HCT116 (cell line): Measurements from ENCODE around the gene CRYBB1. TPM values are rescaled to one million over a fixed set of nuclear protein-coding genes. Genes with fewer than 3 reads are reported as not detected.

Experiments used
- ATAC-seq: fragments of 200-7000 bp; cut with Tn5 transposase; 2 replicates; pipeline ENCODE4 v1.9.1; 2020; ENCODE audit warnings: mild to moderate bottlenecking, moderate library complexity
- BruUV-seq: library from RNA; stranded (reverse); fragments of 400-500 nt; replicated peaks from 2 replicates; lab custom pipeline; 2021; lab: Mats Ljungman, UMichigan
- CTCF ChIA-PET: fragments of 300-600 bp; sonication (Branson Sonifier 250); formaldehyde crosslinking; loops from one replicate; lab custom pipeline; 2021; ENCODE audit warnings: antibody characterized with exemption; lab: Charles Lee
- POLR2A ChIA-PET: fragments of 300-600, 350-600 bp; sonication (Branson Sonifier 250); formaldehyde crosslinking; loops from one replicate; lab custom pipeline; 2021; ENCODE audit warnings: antibody characterized with exemption; lab: Charles Lee
- RAD21 ChIA-PET, 2 experiments: fragments of 300-600 bp; sonication (Branson Sonifier 250); formaldehyde crosslinking; loops; one replicate each; lab custom pipeline; 2023; ENCODE audit warnings: low total read pairs in 2 of 2; ENCODE audit not compliant: uncharacterized antibody in 2 of 2, unreplicated experiment in 2 of 2, low non-redundant PET in 1 of 2; lab: Charles Lee
- DNase-seq: peaks from one replicate; pipeline ENCODE4 v3.0.0-alpha.2; 2010; ENCODE audit warnings: low read depth, low spot score
- H2AFZ ChIP-seq: fragments of 200-600 bp; shearing (Covaris generic), sonication (generic); 2 replicates; pipeline ENCODE4 v1.6.1; 2017; ENCODE audit warnings: low read depth, mixed run types, mixed read lengths, antibody characterized with exemption, low read length; ENCODE audit not compliant: poor library complexity, severe bottlenecking
- H3K27ac ChIP-seq: 2 replicates; pipeline ENCODE4 v1.5.1; 2012; ENCODE audit warnings: low read depth, low read length
- H3K27me3 ChIP-seq: fragments of 200-600 bp; sonication (generic); 2 replicates; pipeline ENCODE4 v1.6.1; 2016; ENCODE audit warnings: mixed run types, low read length, mixed read lengths; ENCODE audit not compliant: insufficient read depth
- H3K36me3 ChIP-seq, 2 experiments: fragments of 200-500 bp in 1 of 2; fragments of 200-600 bp in 1 of 2; sonication (Bioruptor generic) in 1 of 2; sonication (generic) in 1 of 2; 2 replicates each; pipeline versions ENCODE4 v1.5.1 to v1.6.1; 2014 to 2016; ENCODE audit warnings: low read length in 2 of 2, inconsistent platforms in 1 of 2, mixed read lengths in 1 of 2, mixed run types in 1 of 2; ENCODE audit not compliant: insufficient read depth in 2 of 2, control insufficient read depth in 1 of 2
- H3K4me1 ChIP-seq, 2 experiments: fragments of 200-600 bp in 1 of 2; sonication (generic) in 1 of 2; 2 replicates each; pipeline versions ENCODE4 v1.5.1 to v1.6.1; 2012 to 2017; ENCODE audit warnings: low read length in 2 of 2, inconsistent platforms in 1 of 2, mild to moderate bottlenecking in 1 of 2, mixed read lengths in 1 of 2, mixed run types in 1 of 2, moderate library complexity in 1 of 2; ENCODE audit not compliant: insufficient read depth in 2 of 2, control insufficient read depth in 1 of 2
- H3K4me2 ChIP-seq: fragments of 200-600 bp; sonication (generic); 2 replicates; pipeline ENCODE4 v1.6.1; 2017; ENCODE audit warnings: mixed run types, low read length, mixed read lengths
- H3K4me3 ChIP-seq, 2 experiments: fragments of 200-600 bp in 1 of 2; sonication (generic) in 1 of 2; replicated peaks in 1 of 2; 2 replicates each; pipeline ENCODE4 v1.5.1; 2011 to 2016; ENCODE audit warnings: low read length in 2 of 2, control low read depth in 1 of 2, low read depth in 1 of 2, mild to moderate bottlenecking in 1 of 2, mixed read lengths in 1 of 2, mixed run types in 1 of 2
- H3K79me2 ChIP-seq: fragments of 200-600 bp; sonication (generic); 2 replicates; pipeline ENCODE4 v1.6.1; 2017; ENCODE audit warnings: mild to moderate bottlenecking, mixed run types, low read length, moderate library complexity, mixed read lengths; ENCODE audit not compliant: insufficient read depth
- H3K9ac ChIP-seq: fragments of 200-600 bp; sonication (generic); 2 replicates; pipeline ENCODE4 v1.6.1; 2016; ENCODE audit warnings: low read length, mixed read lengths
- H3K9me2 ChIP-seq: fragments of 200-600 bp; sonication (generic), shearing (Covaris generic); 2 replicates; pipeline ENCODE4 v1.6.1; 2017; ENCODE audit warnings: mixed run types, mild to moderate bottlenecking, moderate library complexity; ENCODE audit not compliant: insufficient read depth
- H3K9me3 ChIP-seq, 2 experiments: fragments of 200-500 bp in 1 of 2; fragments of 200-600 bp in 1 of 2; sonication (Bioruptor generic) in 1 of 2; sonication (generic) in 1 of 2; 2 replicates each; pipeline ENCODE4 v1.6.1; 2014 to 2017; ENCODE audit warnings: low read length in 2 of 2, mixed read lengths in 2 of 2, inconsistent platforms in 1 of 2, low read depth in 1 of 2, mild to moderate bottlenecking in 1 of 2, mixed run types in 1 of 2, moderate library complexity in 1 of 2; ENCODE audit not compliant: control insufficient read depth in 1 of 2, insufficient read depth in 1 of 2
- H4K20me1 ChIP-seq: fragments of 200-600 bp; sonication (generic), shearing (Covaris generic); 2 replicates; pipeline ENCODE4 v1.6.1; 2017; ENCODE audit warnings: mixed run types, mild to moderate bottlenecking, moderate library complexity; ENCODE audit not compliant: insufficient read depth
- ATF3 ChIP-seq: IDR thresholded peaks from 2 replicates; pipeline ENCODE4 v1.6.1; 2012
- CBX3 ChIP-seq: IDR thresholded peaks from 2 replicates; pipeline ENCODE4 v1.6.1; 2012; ENCODE audit warnings: low read depth
- EGR1 ChIP-seq: IDR thresholded peaks from 2 replicates; pipeline ENCODE4 v1.6.1; 2012; ENCODE audit warnings: low read depth
- ELF1 ChIP-seq: IDR thresholded peaks from 2 replicates; pipeline ENCODE4 v1.6.1; 2012; ENCODE audit warnings: low read depth, borderline replicate concordance
- EZH2 ChIP-seq: fragments of 200-600 bp; sonication (generic); IDR thresholded peaks from 2 replicates; pipeline ENCODE4 v1.6.1; 2017; ENCODE audit warnings: antibody characterized with exemption, mixed run types
- FOSL1 ChIP-seq: IDR thresholded peaks from 2 replicates; pipeline ENCODE4 v1.6.1; 2012; ENCODE audit warnings: low read depth
- JUND ChIP-seq: IDR thresholded peaks from 2 replicates; pipeline ENCODE4 v1.6.1; 2012
- MAX ChIP-seq: IDR thresholded peaks from 2 replicates; pipeline ENCODE4 v1.6.1; 2012
- POLR2A ChIP-seq: IDR thresholded peaks from 2 replicates; pipeline ENCODE4 v1.7.0; 2011; ENCODE audit warnings: borderline replicate concordance; ENCODE audit not compliant: insufficient read depth, insufficient read length; ENCODE audit errors: extremely low read depth
- POLR2AphosphoS5 ChIP-seq: IDR thresholded peaks from 2 replicates; pipeline ENCODE4 v1.6.1; 2011; ENCODE audit warnings: mild to moderate bottlenecking, low read depth, low read length, moderate library complexity
- RAD21 ChIP-seq: IDR thresholded peaks from 2 replicates; pipeline ENCODE4 v1.6.1; 2012; ENCODE audit warnings: low read depth, mild to moderate bottlenecking
- REST ChIP-seq: IDR thresholded peaks from 2 replicates; pipeline ENCODE4 v1.6.1; 2012; ENCODE audit warnings: low read depth
- SIN3A ChIP-seq: IDR thresholded peaks from 2 replicates; pipeline ENCODE4 v1.6.1; 2012; ENCODE audit warnings: low read depth
- SRF ChIP-seq: IDR thresholded peaks from 2 replicates; pipeline ENCODE4 v1.6.1; 2012; ENCODE audit warnings: low read depth
- TCF7L2 ChIP-seq: IDR thresholded peaks from 2 replicates; pipeline ENCODE4 v1.7.0; 2011; ENCODE audit warnings: borderline replicate concordance, inconsistent platforms; ENCODE audit not compliant: insufficient read depth, insufficient read length; ENCODE audit errors: extremely low read depth
- YY1 ChIP-seq: IDR thresholded peaks from 2 replicates; pipeline ENCODE4 v1.6.1; 2011; ENCODE audit warnings: low read length, low read depth, moderate library complexity, mild to moderate bottlenecking; ENCODE audit not compliant: insufficient replicate concordance; ENCODE audit errors: extremely low read depth
- ZFX ChIP-seq: fragments of 450-650 bp; IDR thresholded peaks from 2 replicates; pipeline ENCODE4 v1.6.1; 2017
- ZNF274 ChIP-seq: fragments of 200-500 bp; sonication (Bioruptor generic); IDR thresholded peaks from 2 replicates; pipeline ENCODE4 v1.6.1; 2014; ENCODE audit warnings: mild to moderate bottlenecking, low read depth, low read length, inconsistent platforms
- intact Hi-C: fragments of 100-400 bp; cut with micrococcal nuclease; formaldehyde crosslinking; loops from 2 replicates; pipeline ENCODE4 v1.10.0; 2022
- total RNA-seq: library from RNA; stranded (reverse); gene quantifications from one replicate; pipeline ENCODE4 v1.2.1, GENCODE V29; 2021; ENCODE audit not compliant: unreplicated experiment
- TF ChIP-seq, protein P1 (sequence below), 3 experiments: fragments of 200-600 bp in 1 of 3; sonication (generic) in 1 of 3; IDR thresholded peaks in 2 of 3; conservative IDR thresholded peaks in 1 of 3; 2 replicates each; pipeline ENCODE4 v1.5.1; 2012 to 2017; ENCODE audit warnings: low read depth in 2 of 3, low read length in 2 of 3, antibody characterized with exemption in 1 of 3, borderline replicate concordance in 1 of 3, control low read depth in 1 of 3, mild to moderate bottlenecking in 1 of 3, mixed read lengths in 1 of 3, mixed run types in 1 of 3, moderate library complexity in 1 of 3; ENCODE audit not compliant: insufficient read depth in 1 of 3

The CRYBB1 gene
- total RNA-seq, 1 experiment from 2014 or later = not detected

DNA sequence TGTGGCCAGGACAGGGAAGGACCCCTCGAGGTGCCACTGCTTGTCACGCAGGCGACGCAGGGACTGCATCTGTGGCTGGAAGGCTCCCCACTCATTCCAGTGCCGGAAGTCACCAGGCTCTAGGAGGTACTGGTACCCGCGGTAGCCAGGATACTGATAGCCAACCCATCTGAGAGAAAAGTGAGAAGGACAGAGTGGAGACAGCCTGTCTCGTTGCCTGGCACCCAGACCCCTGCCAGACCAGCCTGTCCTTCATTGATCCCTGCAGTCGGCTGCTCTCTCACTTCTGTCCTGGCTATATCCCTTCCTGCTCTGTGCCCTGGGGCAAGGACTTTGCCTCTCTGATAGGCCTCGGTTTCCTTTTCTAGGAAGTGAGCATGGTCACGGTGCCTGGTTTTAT is 18.3 kb downstream of the CRYBB1 start:
- RAD21 ChIA-PET = no interaction called here
- CTCF ChIA-PET = no interaction called here

More for the DNA sequence above, 18.3 kb downstream of the CRYBB1 start:
- H3K4me3 ChIP-seq = no peak overlapping the region
- no peaks in the 10 kb centered on the region for H3K36me3 ChIP-seq
- POLR2A ChIA-PET = no interaction called here
- peaks cover 14% of the 10 kb centered on the region for H3K27me3 ChIP-seq
- no peak for DNase-seq
- no peak overlapping the region for H3K9ac ChIP-seq
- no peaks in the 10 kb centered on the region for H3K79me2 ChIP-seq
- BruUV-seq = no TSS peak
- TF ChIP-seq TCF7L2 = no peak
- TF ChIP-seq YY1 = no peak
- no peak for TF ChIP-seq ZNF274
- no peak for TF ChIP-seq EZH2
- TF ChIP-seq CBX3 = no peak
- TF ChIP-seq FOSL1 = no peak
- TF ChIP-seq POLR2AphosphoS5 = no peak
- TF ChIP-seq ELF1 = no peak
- no peak for TF ChIP-seq REST
- TF ChIP-seq SIN3A = no peak
- TF ChIP-seq, protein P1, sequence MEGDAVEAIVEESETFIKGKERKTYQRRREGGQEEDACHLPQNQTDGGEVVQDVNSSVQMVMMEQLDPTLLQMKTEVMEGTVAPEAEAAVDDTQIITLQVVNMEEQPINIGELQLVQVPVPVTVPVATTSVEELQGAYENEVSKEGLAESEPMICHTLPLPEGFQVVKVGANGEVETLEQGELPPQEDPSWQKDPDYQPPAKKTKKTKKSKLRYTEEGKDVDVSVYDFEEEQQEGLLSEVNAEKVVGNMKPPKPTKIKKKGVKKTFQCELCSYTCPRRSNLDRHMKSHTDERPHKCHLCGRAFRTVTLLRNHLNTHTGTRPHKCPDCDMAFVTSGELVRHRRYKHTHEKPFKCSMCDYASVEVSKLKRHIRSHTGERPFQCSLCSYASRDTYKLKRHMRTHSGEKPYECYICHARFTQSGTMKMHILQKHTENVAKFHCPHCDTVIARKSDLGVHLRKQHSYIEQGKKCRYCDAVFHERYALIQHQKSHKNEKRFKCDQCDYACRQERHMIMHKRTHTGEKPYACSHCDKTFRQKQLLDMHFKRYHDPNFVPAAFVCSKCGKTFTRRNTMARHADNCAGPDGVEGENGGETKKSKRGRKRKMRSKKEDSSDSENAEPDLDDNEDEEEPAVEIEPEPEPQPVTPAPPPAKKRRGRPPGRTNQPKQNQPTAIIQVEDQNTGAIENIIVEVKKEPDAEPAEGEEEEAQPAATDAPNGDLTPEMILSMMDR (IDR thresholded peaks at IDR 0.05 in 2 of 3, conservative IDR thresholded peaks at IDR 0.05 in 1 of 3; ENCODE audit: borderline replicate concordance in 1 of 3, insufficient read depth in 1 of 3, low read depth in 2 of 3, low read length in 2 of 3) = no peak
- TF ChIP-seq ATF3 = no peak
- TF ChIP-seq MAX = no peak
- TF ChIP-seq EGR1 = no peak
- no peak for TF ChIP-seq POLR2A
- no peak for TF ChIP-seq ZFX
- no peak for TF ChIP-seq SRF
- TF ChIP-seq RAD21 = no peak
- TF ChIP-seq JUND = no peak
- H2AFZ ChIP-seq = no peak overlapping the region
- no peak overlapping the region for H3K4me2 ChIP-seq
- H3K9me3 ChIP-seq = no peaks in the 10 kb centered on the region
- no peak for ATAC-seq
- no peaks in the 10 kb centered on the region for H3K9me2 ChIP-seq
- no peak overlapping the region for H3K27ac ChIP-seq
- intact Hi-C loops = no loop called here
- H4K20me1 ChIP-seq = no peaks in the 10 kb centered on the region
- H3K4me1 ChIP-seq = no peaks in the 10 kb centered on the region
